GM13977 (cell line): Measurements from ENCODE around the gene HDGFL3.

Experiments used
- DNase-seq: peaks from one replicate; pipeline ENCODE4 v3.0.0; 2012; ENCODE audit warnings: low spot score
- in situ Hi-C: fragments of 300-500 bp; cut with MboI; formaldehyde crosslinking; loops from one replicate; pipeline ENCODE4 v1.12.0; 2022; ENCODE audit warnings: low sequenced_read_pairs, low pct_unique_long_range_greater_than_20kb, mixed read lengths, inconsistent platforms; ENCODE audit not compliant: unreplicated experiment
- TF ChIP-seq, protein P1 (sequence below): IDR thresholded peaks from 2 replicates; pipeline ENCODE4 v1.5.1; 2012; ENCODE audit warnings: mild to moderate bottlenecking, control low read depth; ENCODE audit not compliant: insufficient read depth; ENCODE audit errors: extremely low read depth, missing control alignments

Gene HDGFL3

DNA sequence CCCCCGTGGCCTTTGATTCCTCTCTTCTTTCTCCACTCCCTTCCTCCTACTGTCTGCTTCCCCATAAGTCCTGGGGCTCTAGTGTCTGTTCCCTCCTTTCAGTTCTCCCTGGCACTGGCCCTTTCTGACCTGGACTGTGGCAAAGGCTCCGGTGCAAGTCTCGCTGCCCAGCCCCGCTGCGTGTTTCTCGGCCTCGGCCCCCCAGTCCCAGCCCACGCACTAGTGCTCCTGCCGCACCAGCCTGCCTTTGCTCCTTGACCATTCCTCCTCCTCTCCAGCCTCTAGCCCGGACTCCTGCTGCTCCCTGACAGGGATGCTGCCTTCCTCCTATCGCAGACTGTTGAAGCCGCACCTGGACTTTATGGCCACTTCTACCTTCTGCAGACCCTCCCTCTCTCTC, 98.1 kb downstream of the HDGFL3 start:
- no peak for DNase-seq
- TF ChIP-seq, protein P1, sequence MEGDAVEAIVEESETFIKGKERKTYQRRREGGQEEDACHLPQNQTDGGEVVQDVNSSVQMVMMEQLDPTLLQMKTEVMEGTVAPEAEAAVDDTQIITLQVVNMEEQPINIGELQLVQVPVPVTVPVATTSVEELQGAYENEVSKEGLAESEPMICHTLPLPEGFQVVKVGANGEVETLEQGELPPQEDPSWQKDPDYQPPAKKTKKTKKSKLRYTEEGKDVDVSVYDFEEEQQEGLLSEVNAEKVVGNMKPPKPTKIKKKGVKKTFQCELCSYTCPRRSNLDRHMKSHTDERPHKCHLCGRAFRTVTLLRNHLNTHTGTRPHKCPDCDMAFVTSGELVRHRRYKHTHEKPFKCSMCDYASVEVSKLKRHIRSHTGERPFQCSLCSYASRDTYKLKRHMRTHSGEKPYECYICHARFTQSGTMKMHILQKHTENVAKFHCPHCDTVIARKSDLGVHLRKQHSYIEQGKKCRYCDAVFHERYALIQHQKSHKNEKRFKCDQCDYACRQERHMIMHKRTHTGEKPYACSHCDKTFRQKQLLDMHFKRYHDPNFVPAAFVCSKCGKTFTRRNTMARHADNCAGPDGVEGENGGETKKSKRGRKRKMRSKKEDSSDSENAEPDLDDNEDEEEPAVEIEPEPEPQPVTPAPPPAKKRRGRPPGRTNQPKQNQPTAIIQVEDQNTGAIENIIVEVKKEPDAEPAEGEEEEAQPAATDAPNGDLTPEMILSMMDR = no peak
- in situ Hi-C loops = no loop called here

DNA sequence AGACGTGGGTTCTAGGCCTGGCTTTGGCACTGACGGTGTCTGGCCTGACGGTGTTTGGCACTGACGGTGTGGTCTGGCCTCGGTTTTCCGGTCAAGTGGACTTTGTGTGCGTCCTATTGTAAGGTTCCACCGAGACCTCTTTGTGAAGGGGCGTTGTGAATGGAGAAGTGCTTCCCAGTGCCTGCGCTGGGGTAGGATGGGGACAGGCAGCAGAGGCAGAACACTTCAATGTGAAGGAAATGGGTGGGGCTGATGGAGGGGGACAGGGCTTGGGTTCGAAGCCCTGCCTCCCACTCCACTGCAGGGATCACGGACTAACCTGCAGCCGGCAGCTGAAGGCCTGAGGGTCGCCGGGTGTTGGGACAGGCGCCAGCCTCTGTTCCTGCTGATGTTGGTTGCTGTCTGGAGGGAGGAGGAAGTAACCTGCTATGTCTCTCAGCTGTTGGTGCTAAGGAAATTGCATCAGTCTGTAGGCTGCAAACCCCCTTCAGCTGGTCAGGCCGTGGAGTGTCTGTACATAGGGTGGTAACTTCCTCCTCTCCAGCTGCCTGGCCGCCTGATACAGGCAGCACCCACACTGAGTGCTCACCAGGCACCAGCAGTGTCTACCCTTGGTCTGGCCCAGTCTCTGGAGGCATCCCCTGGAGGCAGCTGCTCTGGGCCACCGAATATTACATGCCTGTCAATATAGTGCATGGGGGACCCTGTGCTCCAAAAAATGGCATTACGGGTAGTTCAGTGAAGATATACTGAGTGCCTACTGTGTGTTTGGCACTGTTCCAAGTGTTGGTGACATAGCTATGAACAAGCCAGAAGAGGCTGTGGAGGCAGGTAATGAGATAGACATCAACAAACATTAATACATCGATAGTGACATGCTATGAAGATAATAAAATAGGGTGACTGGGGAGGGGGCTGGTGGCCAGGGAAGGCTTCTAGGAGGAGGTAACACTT, 99.1 kb downstream of the HDGFL3 start:
- DNase-seq = peak; percentile 65
- in situ Hi-C loops = no loop called here
- TF ChIP-seq, protein P1 = no peak

DNA sequence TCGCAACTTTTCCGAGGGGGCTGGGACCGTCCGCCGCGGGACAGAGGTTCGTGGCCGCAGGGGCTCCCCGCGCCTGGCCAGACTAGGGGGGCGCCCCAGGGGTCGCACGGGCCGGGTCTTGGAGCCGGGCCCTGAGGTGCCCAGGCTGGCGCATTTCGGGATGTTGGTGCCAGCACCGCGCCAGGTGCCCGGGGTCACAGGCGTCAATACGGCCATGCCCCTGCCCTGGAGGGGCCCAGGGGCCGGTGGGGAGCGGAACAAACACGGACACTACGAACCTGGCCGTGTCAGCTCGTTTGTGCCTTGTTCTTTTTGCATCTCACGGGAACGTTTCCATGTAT, 99.8 kb downstream of the HDGFL3 start:
- no peak for DNase-seq
- TF ChIP-seq, protein P1 = no peak
- in situ Hi-C loops = no loop called here

DNA sequence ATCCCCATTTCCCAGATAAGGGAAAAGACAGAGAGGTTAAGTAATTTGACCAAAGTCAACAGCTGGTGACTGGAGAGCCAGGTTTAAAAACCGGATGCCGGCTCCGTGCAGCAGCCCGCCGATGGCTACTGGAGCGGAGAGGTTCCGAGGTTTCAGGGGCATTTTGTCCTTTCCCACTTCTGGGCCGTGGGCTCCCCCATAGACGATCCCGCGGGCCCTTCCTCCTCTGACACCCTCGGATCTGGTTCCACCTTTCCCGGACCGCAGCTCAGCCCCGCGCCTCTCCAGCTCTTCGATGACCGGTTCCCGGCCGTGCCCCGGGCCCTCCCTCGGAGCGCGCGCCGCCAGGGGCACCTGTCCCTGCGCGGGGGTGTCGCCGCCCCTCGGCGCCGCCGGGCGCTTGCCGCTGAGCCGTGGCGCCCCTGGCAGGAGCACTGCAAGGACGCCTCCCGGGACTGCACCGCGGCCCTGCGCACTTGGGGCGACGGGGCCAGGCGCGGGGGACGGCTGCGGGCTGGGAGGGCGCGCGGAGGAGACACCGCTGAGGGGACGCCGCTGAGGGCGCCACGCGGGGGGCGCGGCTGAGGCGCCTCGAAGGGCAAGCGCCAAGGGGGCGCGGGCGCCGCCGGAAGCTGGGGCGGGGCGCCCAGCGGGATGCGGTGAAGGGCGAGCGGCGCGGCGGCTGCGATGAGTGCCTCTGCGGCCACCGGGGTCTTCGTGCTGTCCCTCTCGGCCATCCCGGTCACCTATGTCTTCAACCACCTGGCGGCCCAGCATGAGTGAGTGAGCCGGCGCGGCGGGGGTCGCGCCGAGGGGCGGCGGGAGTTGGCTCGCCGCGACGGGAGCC, 100.4 kb downstream of the HDGFL3 start, which contains the start of gene TM6SF1:
Gene TM6SF1, plus strand, starts transcription at position 652 of the 847 bp plus-strand sequence. Its CDS starts 36 bp downstream, at position 688.
- TF ChIP-seq, protein P1 = no peak
- peak; percentile 49 for DNase-seq
- in situ Hi-C loops = no loop called here

DNA sequence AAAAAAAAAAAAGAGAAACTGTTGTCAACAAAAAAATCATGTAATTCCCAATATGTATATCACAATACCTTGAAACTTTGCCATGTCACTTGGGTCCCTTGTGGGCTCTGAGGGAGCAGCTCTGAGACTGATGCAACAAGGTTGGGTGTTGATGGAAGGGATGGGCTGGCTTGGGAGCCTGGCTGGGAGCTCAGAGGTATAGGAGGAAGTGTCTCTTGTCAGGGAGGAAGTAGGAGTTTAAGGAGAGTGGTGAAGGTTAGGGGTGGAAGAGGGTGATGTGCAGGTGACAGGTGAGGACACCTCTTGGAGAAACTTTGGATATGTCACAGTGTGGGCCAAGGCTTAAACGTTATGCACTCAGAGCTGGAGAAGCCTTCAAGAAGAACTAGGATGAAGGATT, 102.2 kb downstream of the HDGFL3 start:
- DNase-seq = no peak
- in situ Hi-C loops = no loop called here
- TF ChIP-seq, protein P1 = no peak

DNA sequence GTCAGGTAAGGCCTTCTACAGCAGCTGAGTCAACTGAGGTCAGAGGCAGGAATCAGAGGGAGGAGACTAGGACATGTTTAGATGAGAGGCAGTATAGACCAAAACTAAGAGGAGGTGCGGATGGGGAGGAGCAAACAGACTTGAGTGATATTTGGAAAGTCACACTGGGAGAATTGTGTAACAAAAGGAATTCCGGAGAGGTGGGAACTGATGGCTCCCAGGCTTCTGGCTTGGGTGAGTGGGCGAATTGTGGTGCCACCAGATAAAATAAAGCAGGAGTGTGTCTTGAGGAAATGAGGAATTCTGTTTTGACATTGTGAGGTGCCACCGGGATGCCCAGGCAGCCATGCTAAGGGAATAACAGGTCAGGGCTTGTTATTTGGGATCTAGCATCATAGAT, 103.5 kb downstream of the HDGFL3 start:
- DNase-seq = no peak
- TF ChIP-seq, protein P1 = no peak
- in situ Hi-C loops = no loop called here
